HepG2 (cell line): ENCODE results near the gene INPP5K. TPM values are rescaled to one million over a fixed set of nuclear protein-coding genes. Genes with fewer than 3 reads are reported as not detected.
A peak's percentile ranks its signal among the peaks of the same experiment; 100 is the strongest.

ENCODE experiments used
- ATAC-seq: fragments of 200-7000 bp; cut with Tn5 transposase; 3 replicates; pipeline ENCODE4 v1.9.1; 2020; ENCODE audit warnings: mild to moderate bottlenecking, moderate library complexity
- BruUV-seq: library from RNA; stranded (reverse); fragments of 400-500 nt; replicated peaks from 2 replicates; lab custom pipeline; 2021; lab: Mats Ljungman, UMichigan
- CTCF ChIA-PET: fragments of 300-600 bp; formaldehyde crosslinking; extraction: SDS; loops from one replicate; lab custom pipeline; 2021; ENCODE audit warnings: low total read pairs, inconsistent platforms, low intra/inter-chr PET ratio; lab: Yijun Ruan, JAX
- POLR2A ChIA-PET: fragments of 350-600 bp; sonication (Branson Sonifier 250); formaldehyde crosslinking; loops from one replicate; lab custom pipeline; 2020; ENCODE audit warnings: antibody characterized with exemption, inconsistent platforms; lab: Yijun Ruan, JAX
- DNase-seq: peaks from one replicate; pipeline ENCODE4 v3.0.0-alpha.2; 2015; ENCODE audit warnings: low spot score
- FAIRE-seq: peaks from 3 replicates; lab custom pipeline; 2011; peaks lifted over from hg19 to GRCh38; lab: Jason Lieb, UNC
- H2AFZ ChIP-seq: one replicate; pipeline ENCODE4 v1.6.1; 2011; ENCODE audit warnings: low read length, inconsistent platforms
- H3K27ac ChIP-seq: fragments of 300-600 bp; 3 replicates; pipeline ENCODE4 v1.8.0; 2011; ENCODE audit warnings: mixed run types, mild to moderate bottlenecking, mixed read lengths, low read length, inconsistent platforms; ENCODE audit not compliant: insufficient read depth; ENCODE audit errors: extremely low read length
- H3K27me3 ChIP-seq, 2 experiments: fragments of 200-600 bp in 1 of 2; 2 replicates in 1 of 2; 3 replicates in 1 of 2; pipeline versions ENCODE4 v1.6.0 to v1.8.0; 2011; ENCODE audit warnings: low read length in 2 of 2, mild to moderate bottlenecking in 2 of 2, moderate library complexity in 2 of 2, inconsistent platforms in 1 of 2; ENCODE audit not compliant: insufficient read depth in 2 of 2, control insufficient read depth in 1 of 2
- H3K36me3 ChIP-seq, 2 experiments: fragments of 200-600 bp in 1 of 2; replicated peaks in 1 of 2; 2 replicates in 1 of 2; 3 replicates in 1 of 2; pipeline versions ENCODE4 v1.5.1 to v1.8.0; 2011; ENCODE audit warnings: low read length in 2 of 2, inconsistent platforms in 1 of 2; ENCODE audit not compliant: insufficient read depth in 2 of 2, control insufficient read depth in 1 of 2
- H3K4me1 ChIP-seq: 2 replicates; pipeline ENCODE4 v1.5.1; 2012; ENCODE audit warnings: low read length, inconsistent platforms; ENCODE audit not compliant: insufficient read depth
- H3K4me2 ChIP-seq: 2 replicates; pipeline ENCODE4 v1.6.0; 2011; ENCODE audit warnings: low read depth, low read length, inconsistent platforms
- H3K4me3 ChIP-seq, 3 experiments: fragments of 200-600 bp in 1 of 3; sonication (generic), shearing (Covaris generic) in 1 of 3; replicated peaks in 1 of 3; 2 replicates each; pipeline ENCODE4 v1.5.1; 2011 to 2016; ENCODE audit warnings: low read length in 3 of 3, inconsistent platforms in 2 of 3, low read depth in 2 of 3, mild to moderate bottlenecking in 2 of 3, control low read depth in 1 of 3, mixed read lengths in 1 of 3; ENCODE audit not compliant: insufficient read depth in 1 of 3
- H3K79me2 ChIP-seq: one replicate; pipeline ENCODE4 v1.6.1; 2011; ENCODE audit warnings: low read length, inconsistent platforms; ENCODE audit not compliant: insufficient read depth
- H3K9ac ChIP-seq: 2 replicates; pipeline ENCODE4 v1.6.0; 2011; ENCODE audit warnings: mild to moderate bottlenecking, low read depth, low read length, inconsistent platforms; ENCODE audit not compliant: insufficient read depth
- H3K9me3 ChIP-seq: 2 replicates; pipeline ENCODE4 v1.5.1; 2012; ENCODE audit warnings: mild to moderate bottlenecking, low read length
- H4K20me1 ChIP-seq: 2 replicates; pipeline ENCODE4 v1.6.0; 2011; ENCODE audit warnings: inconsistent platforms, mild to moderate bottlenecking, low read length, moderate library complexity; ENCODE audit not compliant: insufficient read depth
- AGO2 ChIP-seq: fragments of 200-400 bp; formaldehyde crosslinking; optimal IDR thresholded peaks from 2 replicates; pipeline ENCODE3; 2017; ENCODE audit warnings: mild to moderate bottlenecking, low read depth, low read length, moderate library complexity
- ATRX ChIP-seq: sonication (generic); formaldehyde crosslinking; IDR thresholded peaks from 2 replicates; pipeline ENCODE4 v1.4.0; 2020; ENCODE audit warnings: missing genetic modification reagents, borderline replicate concordance
- IKZF4 ChIP-seq: sonication (generic); formaldehyde crosslinking; IDR thresholded peaks from 2 replicates; pipeline ENCODE4 v1.5.1; 2020; ENCODE audit warnings: borderline replicate concordance, mild to moderate bottlenecking, low read depth, missing genetic modification reagents; ENCODE audit errors: not compliant biosample characterization
- MYNN ChIP-seq: sonication (generic); formaldehyde crosslinking; IDR thresholded peaks from 2 replicates; pipeline ENCODE4 v1.4.0; 2020; ENCODE audit warnings: mild to moderate bottlenecking, low read depth, missing genetic modification reagents
- SMAD1 ChIP-seq: sonication (generic); formaldehyde crosslinking; IDR thresholded peaks from 2 replicates; pipeline ENCODE4 v1.4.0; 2020; ENCODE audit warnings: missing genetic modification reagents, low read depth, mild to moderate bottlenecking, borderline replicate concordance
- STAT5B ChIP-seq: sonication (generic); formaldehyde crosslinking; IDR thresholded peaks from 2 replicates; pipeline ENCODE4 v1.4.0; 2020; ENCODE audit warnings: missing genetic modification reagents
- ZNF230 ChIP-seq: sonication (generic); formaldehyde crosslinking; IDR thresholded peaks from 2 replicates; pipeline ENCODE4 v1.4.0; 2020; ENCODE audit warnings: mild to moderate bottlenecking, missing genetic modification reagents
- ZNF337 ChIP-seq: sonication (generic); formaldehyde crosslinking; IDR thresholded peaks from 2 replicates; pipeline ENCODE4 v1.5.1; 2020; ENCODE audit warnings: missing genetic modification reagents, low read depth, mild to moderate bottlenecking, borderline replicate concordance
- ZNF34 ChIP-seq: sonication (generic); formaldehyde crosslinking; IDR thresholded peaks from 2 replicates; pipeline ENCODE4 v1.4.0; 2020; ENCODE audit warnings: mild to moderate bottlenecking, missing genetic modification reagents, borderline replicate concordance
- ZNF441 ChIP-seq: sonication (generic); formaldehyde crosslinking; IDR thresholded peaks from 2 replicates; pipeline ENCODE4 v1.7.0; 2021; ENCODE audit warnings: missing genetic modification reagents, borderline replicate concordance
- WGBS: methylation state at CpG from one replicate; pipeline ENCODE4 v1.1.6; 2017; ENCODE audit warnings: low lambda C conversion rate; 5-methylcytosine and 5-hydroxymethylcytosine counted together
- in situ Hi-C: cut with HindIII; loops from 2 replicates; pipeline ENCODE4 v1.10.0; 2017; ENCODE audit warnings: low pct_unique_long_range_greater_than_20kb; ENCODE audit not compliant: extremely low pct_ligation_motif_present
- intact Hi-C: fragments of 100-400 bp; cut with micrococcal nuclease; formaldehyde crosslinking; loops from one replicate; pipeline ENCODE4 v1.10.0; 2022; ENCODE audit not compliant: unreplicated experiment
- polyA plus RNA-seq, 8 experiments: library from polyadenylated mRNA; depleted of rRNA in 3 of 8; stranded (reverse) in 7 of 8; unstranded in 1 of 8; fragments of >200 nt; fragmentation: Illumina TruSeq in 4 of 8; extraction: Trizol in 4 of 8; gene quantifications; 2 replicates each; pipeline versions ENCODE4 v1.2.1 to v1.2.3, GENCODE V29; 2011 to 2016; ENCODE audit warnings: low read depth in 4 of 8, missing spikeins in 1 of 8, mixed read lengths in 1 of 8; ENCODE audit not compliant: insufficient read depth in 1 of 8
- total RNA-seq, 5 experiments: library from RNA; depleted of rRNA; stranded (reverse); fragments of >200 nt; fragmentation: Illumina TruSeq; extraction: Trizol; gene quantifications; 2 replicates each; pipeline ENCODE4 v1.2.3, GENCODE V29; 2016; ENCODE audit warnings: low read depth in 1 of 5
- TF ChIP-seq, protein P1 (sequence below): sonication (generic); formaldehyde crosslinking; IDR thresholded peaks from 2 replicates; pipeline ENCODE4 v1.4.0; 2020; ENCODE audit warnings: missing genetic modification reagents
- TF ChIP-seq, protein P2 (sequence below): sonication (generic); formaldehyde crosslinking; IDR thresholded peaks from 2 replicates; pipeline ENCODE4 v1.5.0; 2020; ENCODE audit warnings: missing genetic modification reagents
- TF ChIP-seq, protein P3 (sequence below): sonication (generic); formaldehyde crosslinking; IDR thresholded peaks from 2 replicates; pipeline ENCODE4 v1.5.0; 2020; ENCODE audit warnings: missing genetic modification reagents
- TF ChIP-seq, protein P4 (sequence below): sonication (generic); formaldehyde crosslinking; IDR thresholded peaks from 2 replicates; pipeline ENCODE4 v1.8.1; 2023; ENCODE audit warnings: missing genetic modification reagents, mild to moderate bottlenecking, borderline replicate concordance

INPP5K gene
- total and polyA plus RNA-seq, 2 of the 13 experiments (the other 11 are each of a cell fraction or from before 2014, with no cell fraction given) = 4.8 to 9.6 TPM

GRCh38 chr17:1548032-1548431 is 31.6 kb upstream of the INPP5K start:
- in situ Hi-C loops (no loop called here), intact Hi-C loops (no loop called here)
- Histone ChIP-seq H4K20me1 (no peaks in the 10 kb centered on the region), H3K36me3 (peaks cover 15 to 43% of the 10 kb centered on the region in 2 experiments), H3K27ac (no peak overlapping the region), H3K4me1 (no peaks in the 10 kb centered on the region), H3K9me3 (no peaks in the 10 kb centered on the region), H3K79me2 (no peaks in the 10 kb centered on the region), H3K4me2 (no peak overlapping the region), H3K27me3 (no peaks in the 10 kb centered on the region), H3K9ac (no peak overlapping the region), H3K4me3 (no peak overlapping the region), H2AFZ (no peak overlapping the region)
- TF ChIP-seq ZNF337 (CRISPR knock-in tag) (no peak), SMAD1 (no peak), AGO2 (peak; percentile 50)
- BruUV-seq = no TSS peak
- CTCF ChIA-PET = no interaction called here
- ATAC-seq = no peak
- POLR2A ChIA-PET = no interaction called here
- WGBS = 97% methylated on average over 16 of the region's 18 CpGs
- no peak for DNase-seq
- no peak for FAIRE-seq

DNA sequence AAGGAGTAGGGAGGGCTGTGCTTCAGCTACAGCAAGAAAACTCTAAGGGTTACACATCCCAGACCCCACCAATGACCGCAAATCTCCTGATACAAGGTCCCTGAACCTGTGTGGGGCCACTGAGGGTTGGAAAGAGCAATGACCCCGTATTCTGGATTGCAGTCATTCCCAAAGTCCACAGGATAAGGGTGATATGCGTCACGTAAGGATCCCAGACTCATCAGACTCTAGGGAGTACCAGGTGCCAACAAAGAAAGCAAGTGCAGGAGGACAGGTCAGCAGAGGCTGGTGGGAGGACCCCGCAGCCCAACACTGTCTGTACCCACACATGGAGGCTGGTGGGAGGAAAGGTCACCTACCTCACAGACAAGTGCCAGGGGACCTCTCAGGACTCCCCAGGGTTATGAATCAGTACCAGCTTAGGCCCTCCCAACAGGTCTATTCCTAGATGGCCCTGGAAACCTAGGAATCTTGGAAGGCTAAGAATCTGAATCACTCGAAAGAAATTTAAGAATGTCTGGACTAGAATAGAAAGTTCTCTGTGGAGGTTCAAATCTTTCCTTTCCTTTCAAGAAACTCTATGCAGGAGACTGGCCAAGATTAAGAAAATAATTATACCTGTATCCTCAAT is 30.0 kb upstream of the INPP5K start:
- Histone ChIP-seq H2AFZ (no peak overlapping the region), H3K4me1 (no peaks in the 10 kb centered on the region), H3K9ac (no peak overlapping the region), H3K27me3 (no peaks in the 10 kb centered on the region), H3K4me3 (no peak overlapping the region), H3K4me2 (no peak overlapping the region), H3K79me2 (no peaks in the 10 kb centered on the region), H3K27ac (no peak overlapping the region), H3K36me3 (peaks cover 17 to 45% of the 10 kb centered on the region in 2 experiments; a peak in 4 of 5 replicates), H3K9me3 (no peaks in the 10 kb centered on the region), H4K20me1 (no peaks in the 10 kb centered on the region)
- BruUV-seq = no TSS peak
- DNase-seq (no peak), ATAC-seq (no peak), FAIRE-seq (no peak)
- ChIA-PET POLR2A (interaction anchor here (1.2 kb wide), 1 partner anchor 15 kb away, joined by 3 read pairs; no protein-coding TSS in a partner anchor), CTCF (no interaction called here)
- in situ Hi-C loops (no loop called here), intact Hi-C loops (no loop called here)
- 100% methylated on average over 3 of the region's 6 CpGs for WGBS
- no peak for TF ChIP-seq ZNF441 (CRISPR knock-in tag)
- no peak for TF ChIP-seq ZNF230 (CRISPR knock-in tag)
- TF ChIP-seq, protein P1, sequence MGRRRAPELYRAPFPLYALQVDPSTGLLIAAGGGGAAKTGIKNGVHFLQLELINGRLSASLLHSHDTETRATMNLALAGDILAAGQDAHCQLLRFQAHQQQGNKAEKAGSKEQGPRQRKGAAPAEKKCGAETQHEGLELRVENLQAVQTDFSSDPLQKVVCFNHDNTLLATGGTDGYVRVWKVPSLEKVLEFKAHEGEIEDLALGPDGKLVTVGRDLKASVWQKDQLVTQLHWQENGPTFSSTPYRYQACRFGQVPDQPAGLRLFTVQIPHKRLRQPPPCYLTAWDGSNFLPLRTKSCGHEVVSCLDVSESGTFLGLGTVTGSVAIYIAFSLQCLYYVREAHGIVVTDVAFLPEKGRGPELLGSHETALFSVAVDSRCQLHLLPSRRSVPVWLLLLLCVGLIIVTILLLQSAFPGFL (CRISPR knock-in tag) = no peak
- no peak for TF ChIP-seq STAT5B (CRISPR knock-in tag)
- TF ChIP-seq, protein P2, sequence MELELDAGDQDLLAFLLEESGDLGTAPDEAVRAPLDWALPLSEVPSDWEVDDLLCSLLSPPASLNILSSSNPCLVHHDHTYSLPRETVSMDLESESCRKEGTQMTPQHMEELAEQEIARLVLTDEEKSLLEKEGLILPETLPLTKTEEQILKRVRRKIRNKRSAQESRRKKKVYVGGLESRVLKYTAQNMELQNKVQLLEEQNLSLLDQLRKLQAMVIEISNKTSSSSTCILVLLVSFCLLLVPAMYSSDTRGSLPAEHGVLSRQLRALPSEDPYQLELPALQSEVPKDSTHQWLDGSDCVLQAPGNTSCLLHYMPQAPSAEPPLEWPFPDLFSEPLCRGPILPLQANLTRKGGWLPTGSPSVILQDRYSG = no peak
- no peak for TF ChIP-seq IKZF4 (CRISPR knock-in tag)
- TF ChIP-seq, protein P3, sequence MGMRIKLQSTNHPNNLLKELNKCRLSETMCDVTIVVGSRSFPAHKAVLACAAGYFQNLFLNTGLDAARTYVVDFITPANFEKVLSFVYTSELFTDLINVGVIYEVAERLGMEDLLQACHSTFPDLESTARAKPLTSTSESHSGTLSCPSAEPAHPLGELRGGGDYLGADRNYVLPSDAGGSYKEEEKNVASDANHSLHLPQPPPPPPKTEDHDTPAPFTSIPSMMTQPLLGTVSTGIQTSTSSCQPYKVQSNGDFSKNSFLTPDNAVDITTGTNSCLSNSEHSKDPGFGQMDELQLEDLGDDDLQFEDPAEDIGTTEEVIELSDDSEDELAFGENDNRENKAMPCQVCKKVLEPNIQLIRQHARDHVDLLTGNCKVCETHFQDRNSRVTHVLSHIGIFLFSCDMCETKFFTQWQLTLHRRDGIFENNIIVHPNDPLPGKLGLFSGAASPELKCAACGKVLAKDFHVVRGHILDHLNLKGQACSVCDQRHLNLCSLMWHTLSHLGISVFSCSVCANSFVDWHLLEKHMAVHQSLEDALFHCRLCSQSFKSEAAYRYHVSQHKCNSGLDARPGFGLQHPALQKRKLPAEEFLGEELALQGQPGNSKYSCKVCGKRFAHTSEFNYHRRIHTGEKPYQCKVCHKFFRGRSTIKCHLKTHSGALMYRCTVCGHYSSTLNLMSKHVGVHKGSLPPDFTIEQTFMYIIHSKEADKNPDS (CRISPR knock-in tag) = no peak
- TF ChIP-seq ATRX (CRISPR knock-in tag) = no peak
- TF ChIP-seq ZNF34 (CRISPR knock-in tag) = no peak
- TF ChIP-seq MYNN (CRISPR knock-in tag) = no peak
- TF ChIP-seq, protein P4, sequence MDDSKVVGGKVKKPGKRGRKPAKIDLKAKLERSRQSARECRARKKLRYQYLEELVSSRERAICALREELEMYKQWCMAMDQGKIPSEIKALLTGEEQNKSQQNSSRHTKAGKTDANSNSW = no peak
